EL (cell line): Measurements from ENCODE around the gene HERPUD1.
"Not testable (repeated sequence)": the region's sequence is repeated elsewhere in the genome, so short reads cannot be mapped to it uniquely, and the experiment has no call there.

Source experiments
- DNase-seq: peaks from one replicate; pipeline ENCODE4 v3.0.0-alpha.2; 2016

HERPUD1 gene

DNA sequence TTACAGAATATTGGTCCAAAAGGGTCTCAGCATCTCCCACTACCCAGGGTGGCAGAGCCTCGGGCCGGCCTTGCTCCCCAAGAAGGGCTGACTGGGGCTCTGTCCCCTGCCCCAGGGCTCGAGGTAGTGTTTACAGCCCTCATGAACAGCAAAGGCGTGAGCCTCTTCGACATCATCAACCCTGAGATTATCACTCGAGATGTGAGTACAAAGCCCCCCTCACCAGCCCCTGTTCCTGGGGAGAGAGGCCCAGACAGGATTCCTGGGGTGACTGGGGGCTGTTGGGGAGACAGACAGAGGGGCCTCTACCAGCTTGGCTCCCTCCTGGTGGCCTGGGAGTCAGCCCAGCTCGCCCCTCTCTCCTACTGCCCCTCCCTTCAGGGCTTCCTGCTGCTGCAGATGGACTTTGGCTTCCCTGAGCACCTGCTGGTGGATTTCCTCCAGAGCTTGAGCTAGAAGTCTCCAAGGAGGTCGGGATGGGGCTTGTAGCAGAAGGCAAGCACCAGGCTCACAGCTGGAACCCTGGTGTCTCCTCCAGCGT, 51.3 kb downstream of the HERPUD1 start:
- no peak for DNase-seq

GRCh38 chr16:56984639-56985038, 52.7 kb downstream of the HERPUD1 start:
- DNase-seq = no peak

DNA sequence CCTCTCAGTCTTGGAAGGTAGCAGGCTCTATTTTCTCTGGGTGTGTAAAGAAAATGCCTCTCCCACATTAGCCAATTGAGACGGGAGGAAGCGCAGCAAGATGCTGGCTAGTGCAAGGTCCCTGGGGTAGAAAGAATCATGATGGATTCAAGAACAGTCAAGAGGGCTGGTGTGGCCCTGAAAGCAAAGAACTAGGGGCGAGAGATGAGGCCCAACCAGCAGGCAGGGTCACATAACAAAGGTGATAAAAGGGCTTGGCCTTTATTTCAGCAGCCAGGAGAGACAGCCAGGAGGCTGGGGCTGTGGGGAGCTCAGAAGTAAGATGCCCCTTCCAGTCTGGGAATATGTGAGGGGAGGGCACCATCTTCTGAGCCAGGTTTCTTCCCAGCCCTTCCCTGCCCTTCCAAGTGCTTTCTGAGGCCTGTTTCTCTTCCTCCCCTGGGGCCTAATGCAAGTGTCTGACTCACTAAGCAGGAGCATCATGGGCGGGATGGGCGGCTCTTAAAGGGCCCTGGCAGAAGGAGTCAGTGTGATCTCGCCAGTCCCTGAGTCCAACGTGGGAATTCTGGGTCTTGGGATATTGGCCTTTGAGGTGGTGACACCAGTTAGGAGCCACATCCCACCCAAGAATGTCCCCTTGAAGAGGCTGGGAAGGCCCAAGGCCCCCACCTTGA, 53.5 kb downstream of the HERPUD1 start:
- peak; percentile 87 for DNase-seq

- no peak for DNase-seq
These were observed 54.0 kb downstream of the HERPUD1 start for GRCh38 chr16:56985962-56986360.

DNA sequence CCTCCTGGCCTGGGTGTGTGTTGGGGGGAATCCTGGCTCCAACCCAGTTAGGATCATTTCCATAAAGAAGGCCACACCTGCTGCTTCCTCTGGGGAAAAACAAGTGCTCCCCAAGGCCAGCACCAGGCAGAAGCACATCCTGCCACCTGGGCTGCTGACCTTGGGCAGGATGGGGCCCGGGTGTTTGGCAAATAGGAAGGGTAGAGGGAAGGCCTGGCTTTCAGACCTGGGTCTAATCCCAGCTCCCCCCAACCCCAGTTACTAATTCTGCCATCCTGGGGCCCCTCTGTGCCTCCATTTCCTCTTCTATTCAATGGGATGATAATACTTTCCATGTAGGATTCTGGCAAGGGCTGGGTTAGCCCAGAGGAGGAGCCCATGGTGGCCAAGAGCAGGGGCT, 54.4 kb downstream of the HERPUD1 start:
- no peak for DNase-seq

DNA sequence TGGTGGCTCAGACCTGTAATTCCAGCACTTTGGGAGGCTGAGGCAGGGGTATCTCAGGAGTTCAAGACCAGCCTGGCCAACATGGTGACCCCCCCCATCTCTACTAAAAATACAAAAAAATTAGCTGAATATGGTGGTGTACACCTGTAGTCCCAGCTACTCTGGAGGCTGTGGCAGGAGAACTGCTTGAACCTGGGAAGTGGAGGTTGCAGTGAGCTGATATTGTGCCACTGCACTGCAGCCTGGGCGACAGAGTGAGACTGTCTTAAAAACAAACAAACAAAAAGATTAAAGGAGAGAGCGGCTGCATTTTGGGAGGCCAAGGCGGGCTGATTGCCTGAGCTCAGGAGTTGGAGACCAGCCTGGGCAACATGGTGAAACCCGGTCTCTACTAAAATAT, 55.0 kb downstream of the HERPUD1 start:
- DNase-seq = not testable (repeated sequence)

DNA sequence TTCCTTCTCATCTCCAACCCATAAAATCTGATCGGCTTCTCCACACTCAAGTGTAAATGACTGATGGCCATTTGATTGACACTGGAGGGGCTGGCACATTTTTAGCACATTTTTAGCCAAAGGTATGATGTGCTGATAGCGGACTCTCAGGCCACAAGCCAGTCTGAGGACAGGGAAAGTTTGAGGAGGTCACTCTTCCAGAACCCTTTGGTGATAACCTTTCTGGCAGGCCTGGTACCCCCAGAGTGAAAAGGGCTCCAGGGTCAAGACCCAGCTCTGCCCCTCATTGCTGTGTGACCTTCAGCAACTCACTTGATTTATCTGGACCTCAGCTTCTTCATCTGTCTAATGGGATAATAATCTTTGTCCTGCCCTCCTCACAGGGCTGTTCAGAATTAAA, 55.8 kb downstream of the HERPUD1 start:
- no peak for DNase-seq

DNA sequence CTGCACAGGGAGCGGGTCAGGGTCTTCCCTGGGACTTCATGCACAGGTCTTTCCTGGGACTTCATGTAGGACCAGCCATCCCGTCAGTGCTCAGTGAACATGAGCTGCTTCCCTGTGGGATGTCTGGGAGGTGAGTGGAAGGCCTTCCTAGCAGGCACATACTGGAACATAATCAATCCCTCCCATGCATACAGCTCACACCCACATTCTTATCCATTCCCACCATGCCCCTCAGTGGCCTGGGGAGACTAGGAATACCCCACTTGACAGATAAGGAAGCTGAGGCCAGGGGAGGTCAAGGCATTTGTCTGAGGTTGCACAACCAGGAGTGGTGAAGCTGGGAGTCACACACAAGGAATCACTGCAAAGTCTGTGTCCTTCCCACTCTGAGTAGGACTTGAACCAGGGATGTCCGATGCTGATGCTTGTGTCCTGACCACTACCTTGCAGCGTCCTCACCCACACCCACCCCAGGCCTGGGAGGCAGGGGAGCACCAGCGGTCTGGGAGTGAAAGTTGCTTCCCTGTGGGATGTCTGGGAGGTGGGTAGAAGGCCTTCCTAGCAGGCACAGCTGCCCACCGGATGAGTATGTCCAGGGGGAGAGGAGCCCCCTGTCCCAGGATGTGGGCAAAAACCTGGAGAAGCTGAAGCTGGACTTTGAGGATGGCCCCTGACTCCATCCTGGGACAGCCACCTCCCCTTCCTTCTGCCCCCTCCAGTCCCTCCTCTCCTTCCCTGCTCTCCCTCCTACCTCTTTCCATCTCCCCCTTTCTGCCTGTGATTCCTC, 56.4 kb downstream of the HERPUD1 start:
- DNase-seq = peak; percentile 44

GRCh38 chr16:56988948-56989945, 57.3 kb downstream of the HERPUD1 start, which contains the start of gene NLRC5:
Gene NLRC5, plus strand, starts transcription at chr16:56989557. Its CDS starts 31,156 bp downstream, at chr16:57020713.
- DNase-seq = peak; percentile 88

GRCh38 chr16:56989988-56990387, 58.0 kb downstream of the HERPUD1 start:
- no peak for DNase-seq

DNA sequence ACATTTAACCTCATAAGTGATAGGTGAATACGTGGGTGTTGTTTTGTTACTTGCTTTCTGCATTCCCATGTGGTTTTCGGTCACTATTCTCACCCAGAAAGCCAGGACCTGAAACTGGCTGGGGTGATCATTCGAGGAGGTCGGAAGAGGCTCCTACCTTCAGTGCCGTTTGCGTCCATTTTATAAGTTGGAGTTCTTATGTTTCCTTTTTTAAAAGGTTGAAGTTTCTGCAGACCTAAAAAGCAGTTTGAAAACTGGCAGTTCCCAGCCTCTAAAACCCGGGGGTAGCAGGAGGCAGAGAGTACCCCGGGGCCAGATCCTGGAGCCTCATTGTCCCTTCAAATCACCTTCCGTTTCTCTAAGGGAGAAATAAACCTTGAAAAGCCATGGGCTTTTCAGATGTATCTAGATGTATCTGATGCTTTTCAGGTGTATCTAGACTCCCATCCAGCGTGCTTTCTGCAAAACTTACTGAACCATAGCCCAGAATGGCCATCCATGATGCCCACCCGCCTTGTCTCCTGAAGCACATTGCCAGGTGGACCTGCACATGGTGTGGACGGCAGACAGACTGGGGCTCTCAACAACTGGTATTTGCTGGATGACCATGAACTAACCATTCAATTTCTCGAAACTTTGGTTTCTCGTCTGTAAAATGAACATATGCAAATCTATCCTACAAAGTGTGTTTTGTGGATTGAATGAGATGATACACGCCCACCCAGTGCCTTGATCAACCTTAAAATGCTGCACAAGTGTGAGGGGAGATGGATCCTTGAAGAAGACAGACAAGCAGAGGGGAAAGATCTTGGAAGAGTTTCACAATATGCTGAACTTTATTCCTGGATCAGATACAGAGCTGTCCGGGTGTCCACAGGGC, 58.7 kb downstream of the HERPUD1 start:
- DNase-seq = no peak

- not testable (repeated sequence) for DNase-seq
These were observed 60.5 kb downstream of the HERPUD1 start for GRCh38 chr16:56992431-56992830.

GRCh38 chr16:56993204-56993603, 61.3 kb downstream of the HERPUD1 start:
- DNase-seq = no peak

DNA sequence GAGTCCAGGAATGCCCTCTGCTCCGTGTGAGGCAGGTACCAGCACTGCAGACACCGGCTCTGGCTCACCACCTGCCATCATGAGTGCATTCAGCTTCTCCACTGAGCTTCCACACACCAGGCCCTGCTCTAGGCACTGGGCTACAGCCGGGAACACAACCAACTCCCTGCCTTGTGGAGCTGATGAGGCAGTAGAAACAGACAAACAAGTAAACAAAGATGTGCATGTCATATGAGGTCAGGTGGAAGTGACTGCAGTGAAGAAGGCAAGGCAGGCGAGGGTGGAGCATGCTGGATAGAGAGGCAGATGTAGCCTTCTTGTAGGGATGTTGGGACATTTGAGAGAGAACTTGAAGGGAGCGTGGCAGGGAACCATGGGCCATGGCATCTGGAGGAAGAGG, 62.4 kb downstream of the HERPUD1 start:
- no peak for DNase-seq
